Stomach (tissue), 4 donors: ENCODE results near the gene TSPAN17.

Source experiments
- EP300 ChIP-seq: sonication (generic); formaldehyde crosslinking; IDR thresholded peaks from one replicate; pipeline ENCODE4 v1.6.1; 2017; ENCODE audit warnings: antibody characterized with exemption
- POLR2A ChIP-seq, 4 donors: fragments of 450-650 bp; IDR thresholded peaks; one replicate each; pipeline ENCODE4 v1.6.1; 2016; ENCODE audit warnings: antibody characterized with exemption in 4 of 4, control low read depth in 2 of 4, mild to moderate bottlenecking in 1 of 4, moderate library complexity in 1 of 4
- POLR2AphosphoS5 ChIP-seq, 3 donors: sonication (generic); formaldehyde crosslinking; IDR thresholded peaks; one replicate each; pipeline ENCODE4 v1.6.1; 2016; ENCODE audit warnings: antibody characterized with exemption in 3 of 3
- TF ChIP-seq, protein P1 (sequence below), 7 experiments: fragments of 450-650 bp in 4 of 7; fragments of 200-600 bp in 3 of 7; sonication (generic) in 3 of 7; IDR thresholded peaks; one replicate each; pipeline ENCODE4 v1.5.1; 2016 to 2019; ENCODE audit warnings: antibody characterized with exemption in 7 of 7, control low read depth in 2 of 7, mild to moderate bottlenecking in 1 of 7

DNA sequence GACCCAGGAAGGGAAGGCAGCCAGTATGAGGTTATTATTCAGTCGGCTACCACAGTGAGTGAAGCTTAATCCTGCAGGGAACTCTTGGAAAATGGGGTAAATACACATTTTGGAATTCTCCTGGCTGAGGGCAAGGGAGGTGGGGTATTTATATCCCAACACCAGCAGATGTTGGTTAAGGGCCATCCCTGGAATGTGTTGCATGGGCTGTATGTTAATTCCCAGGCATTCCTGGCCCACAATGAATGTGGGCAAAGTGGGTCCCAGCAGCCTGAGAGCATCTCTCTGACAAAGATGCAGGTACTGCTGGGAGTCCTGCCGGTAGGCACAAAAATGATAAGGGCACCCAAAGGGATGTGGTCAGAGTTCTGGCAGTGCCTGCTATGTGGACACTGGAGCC lies 34.4 kb upstream of the TSPAN17 start:
- TF ChIP-seq, protein P1, sequence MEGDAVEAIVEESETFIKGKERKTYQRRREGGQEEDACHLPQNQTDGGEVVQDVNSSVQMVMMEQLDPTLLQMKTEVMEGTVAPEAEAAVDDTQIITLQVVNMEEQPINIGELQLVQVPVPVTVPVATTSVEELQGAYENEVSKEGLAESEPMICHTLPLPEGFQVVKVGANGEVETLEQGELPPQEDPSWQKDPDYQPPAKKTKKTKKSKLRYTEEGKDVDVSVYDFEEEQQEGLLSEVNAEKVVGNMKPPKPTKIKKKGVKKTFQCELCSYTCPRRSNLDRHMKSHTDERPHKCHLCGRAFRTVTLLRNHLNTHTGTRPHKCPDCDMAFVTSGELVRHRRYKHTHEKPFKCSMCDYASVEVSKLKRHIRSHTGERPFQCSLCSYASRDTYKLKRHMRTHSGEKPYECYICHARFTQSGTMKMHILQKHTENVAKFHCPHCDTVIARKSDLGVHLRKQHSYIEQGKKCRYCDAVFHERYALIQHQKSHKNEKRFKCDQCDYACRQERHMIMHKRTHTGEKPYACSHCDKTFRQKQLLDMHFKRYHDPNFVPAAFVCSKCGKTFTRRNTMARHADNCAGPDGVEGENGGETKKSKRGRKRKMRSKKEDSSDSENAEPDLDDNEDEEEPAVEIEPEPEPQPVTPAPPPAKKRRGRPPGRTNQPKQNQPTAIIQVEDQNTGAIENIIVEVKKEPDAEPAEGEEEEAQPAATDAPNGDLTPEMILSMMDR (IDR thresholded peaks at IDR 0.05): no peak
- TF ChIP-seq POLR2A (IDR thresholded peaks at IDR 0.05) (no peak), EP300 (no peak), POLR2AphosphoS5 (IDR thresholded peaks at IDR 0.05) (no peak)
